Coronary artery (tissue), 2 donors: Measurements from ENCODE around the gene ARTN.

Experiments used
- DNase-seq: peaks from one replicate; pipeline ENCODE4 v3.0.0-alpha.2; 2017; ENCODE audit warnings: low spot score
- H3K27ac ChIP-seq, 2 donors: fragments of 200-600 bp; sonication (generic); one replicate each; pipeline ENCODE4 v1.5.1; 2016 to 2019
- H3K4me3 ChIP-seq: fragments of 200-600 bp; sonication (generic); 2 replicates; pipeline ENCODE4 v1.5.1; 2016; ENCODE audit warnings: mild to moderate bottlenecking, moderate library complexity
- TF ChIP-seq, protein P1 (sequence below): fragments of 200-600 bp; sonication (generic); IDR thresholded peaks from one replicate; pipeline ENCODE4 v1.5.1; 2019; ENCODE audit warnings: antibody characterized with exemption

Gene ARTN

DNA sequence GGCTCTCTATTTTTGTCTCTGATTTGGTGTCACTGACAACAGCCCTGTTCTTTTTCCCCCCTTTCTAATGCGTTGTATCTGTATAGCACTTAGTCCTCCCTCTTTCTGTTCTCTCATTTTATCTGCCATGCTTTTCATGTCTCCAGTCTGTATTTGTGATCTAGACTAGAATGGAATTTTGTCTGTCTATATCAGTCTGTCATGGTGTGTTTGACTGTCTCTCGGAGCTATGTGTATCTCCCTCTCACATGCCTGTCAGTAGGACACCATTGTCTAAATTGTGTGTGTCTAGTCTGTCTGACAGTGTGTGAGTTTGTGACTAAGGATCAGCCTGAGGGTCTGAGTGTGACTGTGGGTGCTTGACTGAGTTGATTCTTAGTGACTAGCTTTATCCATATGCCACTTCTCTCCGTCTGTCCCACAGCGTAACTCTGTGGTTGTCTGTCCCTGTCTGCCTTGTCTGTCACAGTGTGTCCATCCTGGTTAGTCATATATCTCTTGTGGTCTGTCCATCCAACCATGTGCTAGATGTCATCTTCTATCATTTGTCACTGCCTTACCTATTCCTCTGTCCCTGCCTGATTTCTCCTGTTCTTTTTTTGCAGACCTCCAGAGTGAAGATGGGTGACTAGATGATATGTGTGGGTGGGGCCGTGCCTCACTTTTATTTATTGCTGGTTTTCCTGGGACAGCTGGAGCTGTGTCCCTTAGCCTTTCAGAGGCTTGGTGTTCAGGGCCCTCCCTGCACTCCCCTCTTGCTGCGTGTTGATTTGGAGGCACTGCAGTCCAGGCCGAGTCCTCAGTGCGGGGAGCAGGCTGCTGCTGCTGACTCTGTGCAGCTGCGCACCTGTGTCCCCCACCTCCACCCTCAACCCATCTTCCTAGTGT lies 44.0 kb downstream of the ARTN start:
- H3K27ac ChIP-seq: no peak overlapping the region
- no peak for DNase-seq
- H3K4me3 ChIP-seq: no peak overlapping the region
- TF ChIP-seq, protein P1, sequence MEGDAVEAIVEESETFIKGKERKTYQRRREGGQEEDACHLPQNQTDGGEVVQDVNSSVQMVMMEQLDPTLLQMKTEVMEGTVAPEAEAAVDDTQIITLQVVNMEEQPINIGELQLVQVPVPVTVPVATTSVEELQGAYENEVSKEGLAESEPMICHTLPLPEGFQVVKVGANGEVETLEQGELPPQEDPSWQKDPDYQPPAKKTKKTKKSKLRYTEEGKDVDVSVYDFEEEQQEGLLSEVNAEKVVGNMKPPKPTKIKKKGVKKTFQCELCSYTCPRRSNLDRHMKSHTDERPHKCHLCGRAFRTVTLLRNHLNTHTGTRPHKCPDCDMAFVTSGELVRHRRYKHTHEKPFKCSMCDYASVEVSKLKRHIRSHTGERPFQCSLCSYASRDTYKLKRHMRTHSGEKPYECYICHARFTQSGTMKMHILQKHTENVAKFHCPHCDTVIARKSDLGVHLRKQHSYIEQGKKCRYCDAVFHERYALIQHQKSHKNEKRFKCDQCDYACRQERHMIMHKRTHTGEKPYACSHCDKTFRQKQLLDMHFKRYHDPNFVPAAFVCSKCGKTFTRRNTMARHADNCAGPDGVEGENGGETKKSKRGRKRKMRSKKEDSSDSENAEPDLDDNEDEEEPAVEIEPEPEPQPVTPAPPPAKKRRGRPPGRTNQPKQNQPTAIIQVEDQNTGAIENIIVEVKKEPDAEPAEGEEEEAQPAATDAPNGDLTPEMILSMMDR: no peak

DNA sequence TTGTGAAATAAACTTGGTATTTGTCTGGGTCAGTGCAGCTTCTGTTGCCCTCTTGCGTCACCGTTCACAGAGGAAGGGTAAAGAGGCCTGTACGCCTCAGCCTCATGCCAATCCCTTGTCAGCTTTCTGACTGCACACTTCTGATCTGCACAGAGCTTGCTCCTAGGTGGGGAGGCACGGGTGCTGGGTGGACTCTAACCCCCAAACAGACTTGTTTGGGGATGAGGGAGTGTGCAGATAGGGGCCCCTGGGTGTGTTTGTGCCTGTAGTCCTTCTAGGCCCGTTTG lies 44.6 kb downstream of the ARTN start:
- no peak for DNase-seq
- H3K4me3 ChIP-seq: peak overlapping the region; percentile 89
- TF ChIP-seq, protein P1: no peak
- H3K27ac ChIP-seq: no peak overlapping the region

DNA sequence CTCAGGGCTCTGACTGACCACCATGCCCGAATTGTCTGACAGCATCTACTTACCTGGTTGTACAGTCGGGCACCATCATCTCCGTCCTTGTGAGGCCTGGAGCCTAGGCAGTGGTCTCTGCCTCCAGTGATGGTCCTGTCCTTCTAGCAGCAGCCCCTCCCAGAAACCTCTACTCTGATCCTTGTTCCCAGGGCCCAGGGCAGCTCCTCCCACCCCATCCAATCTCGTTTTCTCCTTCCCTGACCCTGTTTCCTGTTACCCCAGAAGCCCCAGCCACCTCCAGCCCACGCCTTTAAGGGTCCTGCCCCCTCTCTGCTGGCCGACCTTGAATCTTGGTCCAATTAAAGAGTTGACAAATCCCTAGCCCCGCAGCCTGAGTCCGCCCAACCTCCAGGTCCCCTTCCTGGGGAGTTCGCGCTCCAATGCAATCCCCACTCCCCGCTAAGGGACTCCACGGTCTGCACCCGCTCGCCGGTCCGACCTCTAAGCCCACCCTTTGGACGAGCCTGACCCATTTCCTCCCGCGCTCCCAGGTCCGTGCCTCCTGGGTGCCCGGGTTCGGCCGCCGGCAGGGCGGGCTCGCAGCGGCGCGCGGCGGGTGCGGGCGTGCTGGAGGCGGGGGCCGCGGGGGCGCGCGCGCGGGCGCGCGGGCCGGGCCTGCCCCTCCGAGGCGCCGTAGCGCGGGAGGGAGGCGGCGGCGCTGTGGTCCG lies 45.1 kb downstream of the ARTN start, which contains the start of gene B4GALT2:
Gene B4GALT2 (plus strand): TSS at position 660 of the 710 bp plus-strand sequence. CDS start 1,951 bp downstream, outside the sequence.
- Histone ChIP-seq H3K27ac (peak within 1 kb of the TSS in 1 of 2 donors; percentile 82), H3K4me3 (peak within 1 kb of the TSS; percentile 89)
- TF ChIP-seq, protein P1: no peak
- no peak for DNase-seq

DNA sequence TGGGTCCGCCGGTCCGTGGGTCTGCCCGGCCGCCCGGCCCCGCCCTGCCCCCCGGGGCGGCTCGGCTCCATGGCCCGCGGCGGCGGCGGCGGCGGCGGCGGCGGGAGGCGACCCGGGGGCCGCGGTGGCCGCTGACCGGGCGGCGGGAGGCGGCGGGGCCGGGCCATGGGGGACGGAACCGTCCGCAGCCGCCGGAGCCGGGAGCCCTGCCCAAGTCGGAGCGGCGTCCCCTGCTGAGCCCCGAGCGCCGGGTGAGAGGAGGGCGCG lies 45.6 kb downstream of the ARTN start:
- Histone ChIP-seq H3K27ac (peak overlapping the region in 1 of 2 donors; percentile 82), H3K4me3 (peak overlapping the region; percentile 89)
- TF ChIP-seq, protein P1: no peak
- no peak for DNase-seq

DNA sequence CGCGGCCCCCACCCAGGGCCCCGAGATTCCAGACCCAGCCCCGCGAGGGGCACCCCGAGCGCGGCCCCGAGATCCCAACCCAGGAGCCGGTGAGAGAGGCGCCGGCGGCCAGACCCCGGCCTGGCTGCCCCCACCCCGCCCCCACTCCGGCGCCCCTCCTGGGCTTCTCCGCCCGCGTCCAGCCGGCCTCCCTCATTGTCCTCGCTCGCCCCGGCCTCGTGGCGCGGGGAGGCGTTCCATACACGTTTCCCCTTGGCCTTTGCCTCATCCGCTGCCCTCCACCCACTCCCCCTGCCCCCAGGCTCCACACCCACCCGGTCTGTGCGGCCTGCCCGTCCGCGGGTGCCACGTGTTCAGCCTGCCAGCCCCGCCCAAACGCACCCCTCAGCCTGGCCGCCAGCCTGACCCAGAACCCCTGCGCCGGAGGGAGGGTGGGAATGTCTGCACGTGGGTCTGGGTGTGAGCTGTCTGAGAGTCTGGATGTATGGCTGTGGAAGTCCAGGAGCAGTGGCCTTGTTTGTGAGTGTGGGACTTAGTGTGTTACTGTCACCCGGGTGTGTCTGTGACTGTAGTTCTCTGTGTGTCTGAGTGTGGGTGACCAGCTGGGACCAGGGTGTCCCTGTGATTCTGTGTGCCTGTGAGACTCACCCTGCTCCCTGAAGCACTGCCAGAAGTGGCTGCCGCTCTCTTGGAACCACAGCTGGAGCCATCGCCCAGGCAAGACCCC lies 46.1 kb downstream of the ARTN start:
- TF ChIP-seq, protein P1: no peak
- peak overlapping the region; percentile 89 for H3K4me3 ChIP-seq
- peak overlapping the region in 1 of 2 donors; percentile 82 for H3K27ac ChIP-seq
- DNase-seq: no peak

DNA sequence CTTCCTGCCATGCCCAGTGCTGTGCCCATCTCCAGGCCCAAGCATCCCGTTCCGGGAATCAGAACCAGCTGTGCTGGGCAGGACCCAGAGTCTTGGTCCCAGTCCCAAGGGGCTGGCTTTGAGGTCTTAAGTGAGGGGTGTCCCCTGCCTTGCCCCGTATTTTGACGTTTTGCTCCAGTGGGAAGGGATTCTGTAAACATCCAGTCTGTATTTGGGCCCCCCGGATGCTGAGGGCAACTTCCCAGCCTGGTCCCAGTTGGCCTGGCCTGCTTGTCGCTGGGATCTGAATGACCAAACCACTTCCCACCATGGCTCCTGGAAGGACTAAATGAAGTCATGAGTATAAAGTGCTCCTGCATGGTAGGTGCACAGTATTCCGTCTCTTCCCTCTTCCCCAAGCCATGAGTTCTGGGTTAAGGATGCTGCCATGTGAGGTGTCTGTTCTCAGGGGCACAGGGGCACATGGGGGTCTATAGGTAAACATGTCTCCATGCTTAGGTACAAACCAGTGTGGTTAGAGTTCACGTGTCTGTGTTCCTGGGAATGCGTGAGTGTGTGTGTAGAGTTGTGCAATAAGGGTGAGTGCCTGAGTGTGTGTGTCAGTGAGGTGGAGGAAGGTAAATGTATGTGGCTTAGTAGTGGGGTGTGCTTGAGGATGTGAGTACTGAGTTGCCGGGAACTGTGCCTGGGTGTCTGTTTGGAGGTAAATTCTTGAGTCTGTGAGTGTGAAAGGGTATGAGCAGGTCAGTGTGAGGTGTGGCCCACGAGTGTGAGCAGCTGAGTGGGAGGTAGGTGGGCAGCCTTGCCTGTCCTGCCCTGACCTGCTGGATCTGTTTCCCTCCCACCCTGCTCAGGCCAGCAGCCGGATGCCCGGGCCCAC lies 46.9 kb downstream of the ARTN start:
- H3K27ac ChIP-seq: peak overlapping the region in 1 of 2 donors; percentile 82
- TF ChIP-seq, protein P1: no peak
- no peak for DNase-seq
- peak overlapping the region; percentile 89 for H3K4me3 ChIP-seq
